Nephron progenitor cell (in vitro differentiated cells): Measurements from ENCODE around the gene DOC2A.
A peak's percentile ranks its signal among the peaks of the same experiment; 100 is the strongest.
"Not testable (repeated sequence)": the region's sequence is repeated elsewhere in the genome, so short reads cannot be mapped to it uniquely, and the experiment has no call there.

Experiments
- DNase-seq: peaks from one replicate; pipeline ENCODE4 v3.0.0; 2021
- H3K27ac Mint-ChIP-seq: 2 replicates; pipeline ENCODE4 v1.8.0; 2021; ENCODE audit warnings: mild to moderate bottlenecking, moderate library complexity, mixed read lengths
- H3K27me3 Mint-ChIP-seq: 2 replicates; pipeline ENCODE4 v1.8.0; 2021; ENCODE audit warnings: mild to moderate bottlenecking, low read depth, mixed read lengths; ENCODE audit not compliant: poor library complexity
- H3K36me3 Mint-ChIP-seq: 2 replicates; pipeline ENCODE4 v1.8.0; 2021; ENCODE audit warnings: low read depth, mixed read lengths
- H3K4me1 Mint-ChIP-seq: 2 replicates; pipeline ENCODE4 v1.8.0; 2021; ENCODE audit warnings: mixed read lengths
- H3K4me3 Mint-ChIP-seq: 2 replicates; pipeline ENCODE4 v1.8.0; 2021; ENCODE audit warnings: mild to moderate bottlenecking, moderate library complexity, mixed read lengths
- H3K9me3 Mint-ChIP-seq: 2 replicates; pipeline ENCODE4 v1.8.0; 2021; ENCODE audit warnings: mild to moderate bottlenecking, moderate library complexity, mixed read lengths
- TF ChIP-seq, protein P1 (sequence below): fragments of 200-600 bp; sonication (generic); IDR thresholded peaks from 2 replicates; pipeline ENCODE4 v1.5.0; 2021; ENCODE audit warnings: antibody characterized with exemption

Gene DOC2A

DNA sequence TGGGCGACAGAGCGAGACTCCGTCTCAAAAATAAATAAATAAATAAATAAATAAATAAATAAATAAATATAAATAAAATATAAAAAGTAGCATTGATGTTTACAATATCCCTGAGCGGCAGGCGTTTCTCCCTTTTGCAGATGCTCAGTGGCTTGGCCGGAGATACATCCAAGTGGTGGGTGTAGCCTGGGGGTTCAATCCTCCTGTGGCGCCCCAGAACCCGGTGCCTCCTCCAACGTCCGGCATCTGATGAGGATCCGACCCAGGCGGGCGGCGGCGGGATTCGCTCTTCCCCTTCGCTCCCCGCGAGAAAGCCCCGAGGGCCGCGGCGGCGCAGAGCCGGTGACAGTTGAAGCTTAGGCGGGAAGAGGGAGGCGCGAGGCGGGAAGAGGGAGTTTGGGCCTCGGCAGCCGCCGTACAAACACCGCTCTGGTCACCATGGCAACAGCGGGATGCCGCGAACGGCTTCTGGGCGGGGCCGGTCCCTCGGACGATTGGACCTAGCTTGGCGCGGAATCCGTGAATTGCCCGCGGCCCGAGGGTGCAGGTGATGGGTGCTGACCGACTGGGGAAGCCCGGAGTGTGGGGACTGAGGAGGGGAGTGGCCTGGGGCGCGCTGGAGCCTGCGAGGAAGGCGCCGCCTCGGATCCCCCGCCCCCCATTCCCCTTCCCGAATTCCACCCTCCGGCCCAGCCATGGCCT is 42.0 kb upstream of the DOC2A start:
- Mint-ChIP-seq H3K4me1 (peaks cover 57% of the 10 kb centered on the region), H3K9me3 (no peaks in the 10 kb centered on the region), H3K27ac (peak overlapping the region; percentile 29), H3K36me3 (no peaks in the 10 kb centered on the region), H3K27me3 (peaks cover 7% of the 10 kb centered on the region), H3K4me3 (peak overlapping the region; percentile 85)
- peak; percentile 96 for DNase-seq
- TF ChIP-seq, protein P1, sequence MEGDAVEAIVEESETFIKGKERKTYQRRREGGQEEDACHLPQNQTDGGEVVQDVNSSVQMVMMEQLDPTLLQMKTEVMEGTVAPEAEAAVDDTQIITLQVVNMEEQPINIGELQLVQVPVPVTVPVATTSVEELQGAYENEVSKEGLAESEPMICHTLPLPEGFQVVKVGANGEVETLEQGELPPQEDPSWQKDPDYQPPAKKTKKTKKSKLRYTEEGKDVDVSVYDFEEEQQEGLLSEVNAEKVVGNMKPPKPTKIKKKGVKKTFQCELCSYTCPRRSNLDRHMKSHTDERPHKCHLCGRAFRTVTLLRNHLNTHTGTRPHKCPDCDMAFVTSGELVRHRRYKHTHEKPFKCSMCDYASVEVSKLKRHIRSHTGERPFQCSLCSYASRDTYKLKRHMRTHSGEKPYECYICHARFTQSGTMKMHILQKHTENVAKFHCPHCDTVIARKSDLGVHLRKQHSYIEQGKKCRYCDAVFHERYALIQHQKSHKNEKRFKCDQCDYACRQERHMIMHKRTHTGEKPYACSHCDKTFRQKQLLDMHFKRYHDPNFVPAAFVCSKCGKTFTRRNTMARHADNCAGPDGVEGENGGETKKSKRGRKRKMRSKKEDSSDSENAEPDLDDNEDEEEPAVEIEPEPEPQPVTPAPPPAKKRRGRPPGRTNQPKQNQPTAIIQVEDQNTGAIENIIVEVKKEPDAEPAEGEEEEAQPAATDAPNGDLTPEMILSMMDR: no peak

DNA sequence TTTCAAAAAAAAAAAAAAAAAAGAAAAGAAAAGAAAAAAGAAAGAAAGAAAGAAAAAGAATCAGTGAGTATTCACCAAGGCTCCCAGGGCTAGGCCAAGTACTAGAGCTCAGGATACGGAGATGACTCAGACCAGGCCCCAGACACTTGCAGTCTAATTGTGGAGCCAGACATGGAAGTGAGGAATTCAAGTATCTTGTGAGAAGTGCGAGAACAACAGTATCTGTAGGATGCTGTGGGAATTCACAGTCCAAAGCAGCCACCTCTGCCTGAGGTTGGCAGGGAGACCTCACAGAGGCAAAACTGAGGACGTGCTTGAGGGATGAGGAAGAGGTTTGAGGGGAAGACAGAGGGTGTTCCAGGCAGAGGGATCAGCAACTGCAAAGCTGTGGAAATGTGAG is 40.7 kb upstream of the DOC2A start:
- H3K4me1 Mint-ChIP-seq: peaks cover 48% of the 10 kb centered on the region
- peak overlapping the region; percentile 43 for H3K4me3 Mint-ChIP-seq
- H3K36me3 Mint-ChIP-seq: no peaks in the 10 kb centered on the region
- H3K9me3 Mint-ChIP-seq: no peaks in the 10 kb centered on the region
- TF ChIP-seq, protein P1: no peak
- no peak overlapping the region for H3K27ac Mint-ChIP-seq
- DNase-seq: no peak
- H3K27me3 Mint-ChIP-seq: peaks cover 7% of the 10 kb centered on the region

DNA sequence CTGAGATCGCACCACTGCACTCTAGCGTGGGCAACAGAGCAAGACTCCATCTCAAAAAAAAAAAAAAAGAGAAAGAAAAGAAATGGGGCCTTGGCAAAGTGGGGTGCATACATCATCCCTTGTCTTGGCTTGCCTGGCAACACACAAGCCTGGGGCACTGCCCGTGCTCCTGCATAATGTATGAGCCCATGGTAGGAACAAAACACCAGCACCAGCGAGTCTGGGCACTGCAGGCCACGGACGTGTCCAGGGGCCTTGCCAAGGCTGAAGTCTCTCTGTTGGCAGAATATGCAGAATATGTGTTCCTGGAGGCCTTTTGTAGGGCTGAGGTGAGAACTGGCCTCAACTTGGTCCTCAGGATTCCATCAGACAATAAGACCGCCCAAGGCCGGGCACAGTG is 39.0 kb upstream of the DOC2A start:
- TF ChIP-seq, protein P1: no peak
- Mint-ChIP-seq H3K9me3 (no peaks in the 10 kb centered on the region), H3K4me3 (no peak overlapping the region), H3K27me3 (peaks cover 10% of the 10 kb centered on the region), H3K36me3 (no peaks in the 10 kb centered on the region), H3K4me1 (peaks cover 40% of the 10 kb centered on the region), H3K27ac (no peak overlapping the region)
- DNase-seq: no peak

DNA sequence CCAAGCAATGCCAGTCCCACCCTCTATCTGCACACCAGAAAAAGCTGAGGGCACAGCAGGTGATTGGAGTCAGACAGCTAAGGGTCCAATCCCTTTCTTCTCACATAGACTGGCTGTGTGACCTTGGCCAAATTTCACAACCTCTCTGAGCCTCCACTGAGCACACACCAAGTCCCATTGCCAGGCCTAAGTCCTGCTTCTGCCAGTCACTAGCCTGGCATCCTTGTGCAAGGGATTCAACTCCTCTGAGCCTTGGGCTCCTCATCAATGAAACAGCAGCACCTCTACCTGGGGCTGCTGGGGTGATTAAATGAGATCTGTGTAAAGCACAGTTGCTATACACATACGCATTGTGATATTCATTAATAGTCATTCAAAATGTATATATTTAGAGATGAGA is 35.8 kb upstream of the DOC2A start:
- Mint-ChIP-seq H3K27ac (no peak overlapping the region), H3K4me1 (peaks cover 22% of the 10 kb centered on the region), H3K4me3 (no peak overlapping the region), H3K9me3 (no peaks in the 10 kb centered on the region), H3K27me3 (peaks cover 18% of the 10 kb centered on the region), H3K36me3 (no peaks in the 10 kb centered on the region)
- no peak for DNase-seq
- TF ChIP-seq, protein P1: no peak

DNA sequence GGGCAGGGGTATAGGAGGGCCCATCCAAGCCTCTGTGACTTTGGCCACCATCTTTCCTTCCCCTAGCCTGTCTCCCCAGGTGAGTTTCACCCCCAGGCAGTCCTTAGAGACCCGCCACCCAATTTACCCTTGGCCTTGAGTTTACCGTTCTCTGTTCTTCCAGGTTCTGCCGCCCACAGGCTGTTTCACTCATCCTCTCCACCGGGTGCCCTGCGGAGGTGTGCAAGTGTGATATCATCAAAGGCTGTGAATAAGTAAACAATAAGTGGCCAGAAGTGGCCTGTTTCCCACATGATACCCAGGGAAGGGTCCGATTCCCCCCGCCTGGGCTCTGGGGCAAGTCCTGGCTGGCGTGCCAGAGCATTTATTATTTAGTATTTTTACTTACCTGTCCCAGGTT is 35.4 kb upstream of the DOC2A start:
- peaks cover 19% of the 10 kb centered on the region for H3K4me1 Mint-ChIP-seq
- H3K9me3 Mint-ChIP-seq: no peaks in the 10 kb centered on the region
- no peaks in the 10 kb centered on the region for H3K36me3 Mint-ChIP-seq
- no peak overlapping the region for H3K27ac Mint-ChIP-seq
- peaks cover 17% of the 10 kb centered on the region for H3K27me3 Mint-ChIP-seq
- H3K4me3 Mint-ChIP-seq: no peak overlapping the region
- DNase-seq: no peak
- TF ChIP-seq, protein P1: no peak

DNA sequence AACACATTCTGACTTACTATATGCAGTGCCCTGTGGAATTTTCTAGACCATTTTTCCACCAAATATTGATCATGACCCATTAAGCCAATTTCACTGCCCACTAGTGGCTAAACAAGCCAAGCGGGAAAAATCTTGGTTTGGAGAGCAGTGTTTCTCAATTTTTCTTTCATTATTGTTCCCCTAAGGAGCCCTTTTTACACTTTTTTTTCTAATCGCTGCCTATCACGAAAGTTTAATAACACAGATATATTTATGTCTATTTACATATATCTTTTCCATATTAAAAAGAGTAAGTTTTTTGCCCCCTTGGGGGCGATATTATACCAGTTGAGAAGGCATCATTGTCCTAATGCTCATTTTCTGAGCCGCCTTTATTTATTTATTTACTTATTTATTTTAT is 31.0 kb upstream of the DOC2A start:
- H3K36me3 Mint-ChIP-seq: no peaks in the 10 kb centered on the region
- no peak for DNase-seq
- H3K9me3 Mint-ChIP-seq: no peaks in the 10 kb centered on the region
- no peak overlapping the region for H3K4me3 Mint-ChIP-seq
- H3K4me1 Mint-ChIP-seq: peaks cover 5% of the 10 kb centered on the region
- H3K27ac Mint-ChIP-seq: no peak overlapping the region
- H3K27me3 Mint-ChIP-seq: peaks cover 45% of the 10 kb centered on the region
- TF ChIP-seq, protein P1: peak; percentile 41

DNA sequence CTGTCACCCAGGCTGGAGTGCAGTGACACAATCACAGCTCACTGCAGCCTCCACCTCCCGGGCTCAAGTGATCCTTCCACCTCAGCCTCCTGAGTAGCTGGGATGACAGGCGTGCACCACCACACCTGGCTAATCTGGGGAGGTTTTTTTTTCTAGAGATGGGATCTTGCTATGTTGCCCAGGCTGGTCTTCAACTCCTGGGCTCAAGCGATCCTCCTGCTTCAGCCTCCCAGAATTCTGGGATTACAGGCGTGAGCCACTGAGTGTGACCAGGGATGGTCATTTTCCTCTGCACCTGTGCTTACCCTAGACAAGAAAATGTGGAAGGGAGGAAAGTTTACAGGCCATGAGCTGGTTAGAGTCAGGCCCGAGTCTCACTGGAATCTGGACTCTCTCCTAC is 29.9 kb upstream of the DOC2A start:
- not testable (repeated sequence) for H3K36me3 Mint-ChIP-seq, DNase-seq, H3K4me1 Mint-ChIP-seq, H3K27ac Mint-ChIP-seq, H3K4me3 Mint-ChIP-seq, H3K9me3 Mint-ChIP-seq
- peaks cover 56% of the 10 kb centered on the region for H3K27me3 Mint-ChIP-seq
